Activated T-cell treated with anti-CD3 and anti-CD28 coated beads for 4 hours (primary cell): ENCODE measurements around the gene MYORG.

Experiments
- DNase-seq: peaks from one replicate; pipeline ENCODE4 v3.0.0-alpha.2; 2020

MYORG gene

GRCh38 chr9:34376596-34377403, at the start of gene MYORG:
TSS of gene MYORG (minus strand) at chr9:34376898. CDS start at chr9:34372943, 3,955 bp downstream.
- peak; percentile 91 for DNase-seq

DNA sequence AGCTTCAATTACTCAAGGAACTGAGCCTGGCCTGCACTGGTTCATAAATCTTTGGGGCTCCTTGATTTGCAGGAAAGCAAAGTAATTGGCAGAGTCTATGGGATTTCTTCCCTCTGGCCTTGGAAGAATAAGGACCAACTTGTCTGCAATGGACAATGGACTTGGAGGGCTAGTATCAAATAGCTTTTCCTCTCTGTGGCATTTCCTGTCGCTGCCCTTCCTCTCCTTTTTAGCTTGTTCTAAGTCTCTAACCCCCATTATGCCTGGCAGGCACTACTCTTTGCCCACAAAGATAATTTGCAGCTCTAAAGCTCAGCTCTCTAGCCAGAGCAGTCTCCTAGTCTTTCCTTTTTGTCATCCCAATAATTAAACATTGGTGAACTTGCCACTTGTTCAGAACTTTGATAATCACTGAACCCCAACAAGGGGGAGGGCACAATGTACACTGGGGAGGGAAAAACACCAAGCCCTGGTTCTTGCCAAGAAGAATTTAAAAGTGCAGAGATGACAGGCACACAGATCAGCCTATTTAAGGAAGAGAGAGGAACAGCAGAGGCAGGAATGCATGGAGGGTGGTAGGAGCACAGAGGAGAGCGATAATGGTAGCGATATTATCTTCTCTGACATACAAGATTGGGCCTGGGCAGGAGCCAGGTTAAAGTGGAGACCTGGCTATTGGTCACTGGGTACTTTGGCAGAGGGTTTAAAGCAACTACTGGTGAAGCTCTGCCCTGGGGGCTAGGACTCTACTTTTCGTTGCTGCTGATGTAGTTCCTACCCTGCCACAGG, 43.2 kb upstream of the MYORG start:
- DNase-seq = no peak

- no peak for DNase-seq
These were observed 41.0 kb upstream of the MYORG start for GRCh38 chr9:34417734-34418133.

GRCh38 chr9:34413231-34413852, 36.6 kb upstream of the MYORG start:
- DNase-seq = no peak

DNA sequence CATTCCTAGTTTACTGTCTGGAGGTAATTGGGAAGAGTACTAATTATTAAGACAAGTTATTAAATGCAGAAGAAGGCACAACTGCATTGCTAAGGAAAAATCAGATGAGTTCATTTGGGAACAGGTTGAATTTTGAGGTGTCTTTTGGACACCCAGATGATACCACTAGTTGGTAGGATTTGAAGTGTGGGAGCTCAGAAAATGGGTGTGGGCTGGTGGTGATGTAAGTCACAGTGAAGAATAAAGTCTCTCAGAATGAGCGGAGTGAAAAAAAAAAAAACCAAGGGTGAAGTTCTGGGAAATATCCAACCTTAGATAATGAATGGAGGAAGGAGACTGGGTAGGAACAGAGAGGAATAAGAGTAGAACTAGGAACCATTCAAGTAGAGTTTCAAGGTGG, 35.6 kb upstream of the MYORG start:
- DNase-seq = no peak

GRCh38 chr9:34409154-34409553, 32.5 kb upstream of the MYORG start:
- no peak for DNase-seq

DNA sequence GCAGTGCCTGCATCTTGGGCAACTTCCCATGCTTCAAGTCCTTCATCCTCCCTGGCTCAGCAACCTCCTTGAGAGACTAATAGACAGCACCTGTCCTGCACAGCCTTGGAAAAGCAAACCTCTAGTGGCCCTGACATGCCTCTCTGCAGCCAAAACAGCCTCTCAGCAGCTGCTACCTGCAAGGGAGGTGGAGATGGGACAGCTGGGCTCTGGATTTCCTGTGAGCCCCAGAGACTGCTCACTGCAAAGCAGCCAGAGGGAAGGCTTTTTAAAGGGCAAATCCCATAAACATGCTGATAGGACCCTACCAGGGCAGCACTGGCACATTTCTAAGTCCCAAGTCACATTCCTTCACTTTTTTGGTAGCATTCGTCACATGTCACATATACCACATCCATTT, 31.5 kb upstream of the MYORG start:
- no peak for DNase-seq

DNA sequence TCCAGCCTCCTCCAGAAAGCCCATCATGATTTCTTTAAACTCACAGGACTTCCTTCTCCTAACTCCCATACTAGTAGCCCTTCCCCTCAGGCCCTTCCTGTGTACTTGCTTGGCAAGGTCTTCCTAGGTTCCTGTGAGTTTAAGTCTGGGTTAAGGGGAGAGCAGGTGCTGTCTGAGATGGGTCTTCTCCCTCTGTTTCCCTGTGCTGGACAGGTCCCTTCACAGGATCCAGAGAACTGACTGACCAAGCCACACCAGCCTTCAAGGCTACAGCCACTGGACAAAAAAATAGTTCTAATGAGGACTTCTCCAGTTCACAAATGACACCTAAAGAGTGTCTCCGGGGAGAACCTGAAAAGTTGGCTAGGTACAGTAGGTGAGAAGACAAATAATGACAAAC, 29.5 kb upstream of the MYORG start:
- DNase-seq = no peak

- DNase-seq = no peak
These were observed 29.0 kb upstream of the MYORG start for GRCh38 chr9:34405719-34406118.

- peak; percentile 43 for DNase-seq
These were observed 27.1 kb upstream of the MYORG start for GRCh38 chr9:34403554-34404380.

- no peak for DNase-seq
These were observed 24.2 kb upstream of the MYORG start for GRCh38 chr9:34400686-34401602.

DNA sequence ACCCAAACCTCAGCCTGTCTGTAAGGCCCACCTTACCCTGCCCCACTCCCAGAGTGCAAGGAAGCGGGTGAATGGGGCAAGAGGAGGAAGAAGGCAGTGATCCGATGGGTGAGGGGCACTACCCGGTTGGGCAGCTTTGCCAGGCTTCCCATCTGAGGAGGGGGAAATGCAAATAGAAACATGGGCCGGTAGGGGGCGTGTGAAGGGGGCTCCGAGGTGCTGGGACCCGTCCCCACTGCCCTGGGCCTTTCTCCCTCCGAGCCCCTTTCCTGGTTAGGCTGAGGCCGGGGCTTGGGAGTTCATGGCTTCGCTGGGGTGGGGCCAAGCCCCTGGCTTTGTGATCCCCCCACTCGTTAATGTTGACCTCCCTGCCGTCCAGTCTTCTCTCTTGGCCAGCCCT, 23.6 kb upstream of the MYORG start:
- DNase-seq = no peak

- no peak for DNase-seq
These were observed 23.0 kb upstream of the MYORG start for GRCh38 chr9:34399729-34400128.

- no peak for DNase-seq
These were observed 22.2 kb upstream of the MYORG start for GRCh38 chr9:34398875-34399274.

GRCh38 chr9:34396276-34397214, 19.8 kb upstream of the MYORG start:
- no peak for DNase-seq

- no peak for DNase-seq
These were observed 15.8 kb upstream of the MYORG start for GRCh38 chr9:34392511-34392910.

GRCh38 chr9:34387239-34387638, 10.5 kb upstream of the MYORG start:
- DNase-seq = no peak

- DNase-seq = no peak
These were observed 10.0 kb upstream of the MYORG start for GRCh38 chr9:34386656-34387055.

DNA sequence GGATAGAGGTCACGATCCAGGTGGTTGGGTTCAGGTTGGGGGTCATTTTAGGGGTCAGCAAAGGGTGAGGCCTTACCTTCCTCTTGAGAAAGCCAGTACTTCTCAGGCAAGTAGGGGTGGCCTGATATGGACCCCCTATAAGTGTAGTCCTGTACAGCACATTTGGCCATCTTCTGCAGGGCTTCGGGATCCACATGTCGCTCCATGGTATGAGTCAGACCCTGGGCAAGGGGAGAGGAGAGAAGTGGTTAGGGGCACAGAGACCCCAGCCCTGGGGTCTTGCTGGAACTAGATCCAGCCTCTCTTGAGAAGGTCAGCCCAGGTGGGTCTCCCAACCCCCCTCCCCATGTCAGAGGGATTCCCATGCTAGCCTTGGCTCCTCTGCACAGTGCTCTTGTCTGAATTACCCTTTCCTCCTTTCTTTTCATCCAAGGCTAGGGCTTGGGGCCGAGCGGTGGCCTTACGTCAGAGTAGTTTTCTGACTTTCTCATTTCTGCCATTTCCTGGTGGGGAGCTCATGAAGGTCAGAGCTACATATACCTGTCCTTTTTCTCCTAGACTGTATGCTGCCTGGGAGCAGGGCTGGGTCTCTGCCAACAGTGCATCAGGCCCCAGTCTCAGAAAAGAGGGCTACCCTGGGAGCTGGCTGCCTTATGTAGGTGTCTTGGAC, 9.0 kb upstream of the MYORG start:
- DNase-seq = no peak
